Measurements from ENCODE around the gene USH1G.

Gene USH1G

GRCh38 chr17:74935585-74936469 lies 12.8 kb upstream of the USH1G start, which contains the start of gene OTOP3:
TSS of gene OTOP3 (plus strand) at chr17:74935898. CDS start at chr17:74935922, 24 bp downstream.
- no peak within 1 kb of the TSS for H4K91ac ChIP-seq (ENCODE audit: low read depth, low read length, poor library complexity)
- H3K4me3 ChIP-seq (ENCODE audit: low read length in 2 of 2), result no peak within 1 kb of the TSS
- H2AFZ ChIP-seq (ENCODE audit: low read length), result no peak within 1 kb of the TSS
- H2BK120ac ChIP-seq (ENCODE audit: low read depth, low read length), result no peak within 1 kb of the TSS
- H2BK12ac ChIP-seq (ENCODE audit: low read length), result no peak within 1 kb of the TSS
- H4K8ac ChIP-seq (ENCODE audit: low read depth, low read length), result no peak within 1 kb of the TSS
- DNase-seq (ENCODE audit: low spot score), result no peak
- no peak within 1 kb of the TSS for H2BK15ac ChIP-seq (ENCODE audit: low read length)
- H3K27me3 ChIP-seq (ENCODE audit: control insufficient read depth in 3 of 3, insufficient read depth in 3 of 3, low read depth in 1 of 3, low read length in 3 of 3), result peaks cover 19 to 92% (median 58%) of the 10 kb centered on the region in 3 experiments
- H3K79me1 ChIP-seq (ENCODE audit: low read depth, low read length), result peaks cover under 1% of the 10 kb centered on the region
- peak within 1 kb of the TSS; percentile 55 for H3K23ac ChIP-seq (ENCODE audit: low read depth, low read length, poor library complexity)
- no peak within 1 kb of the TSS for H2AK5ac ChIP-seq (ENCODE audit: low read depth, low read length)
- H2BK5ac ChIP-seq (ENCODE audit: low read length), result no peak within 1 kb of the TSS
- no CpG with 5 or more reads among the region's 78 CpGs for WGBS, 2 donors (ENCODE audit: extremely low coverage in 2 of 2, insufficient read length in 2 of 2, insufficient replicate concordance in 1 of 2)
- H3K18ac ChIP-seq (ENCODE audit: low read length), result peak within 1 kb of the TSS; percentile 8
- peak within 1 kb of the TSS; percentile 25 for H3K4me2 ChIP-seq (ENCODE audit: insufficient read depth, low read length, poor library complexity, severe bottlenecking)
- H3K4ac ChIP-seq (ENCODE audit: low read length), result no peak within 1 kb of the TSS
- peaks cover 0 to 1% of the 10 kb centered on the region in 2 donors for H3K9me3 ChIP-seq (replicated peaks in 1 of 2; ENCODE audit: control insufficient read depth in 2 of 2, insufficient read depth in 1 of 2, low read depth in 1 of 2, low read length in 2 of 2)
- no peak within 1 kb of the TSS for H3K9ac ChIP-seq (ENCODE audit: low read depth, low read length, poor library complexity)
- no peaks in the 10 kb centered on the region for H3K36me3 ChIP-seq (replicated peaks in 1 of 2; ENCODE audit: control insufficient read depth in 2 of 2, insufficient read depth in 2 of 2, low read length in 2 of 2)
- peak within 1 kb of the TSS; percentile 89 for H3K14ac ChIP-seq (ENCODE audit: low read length)
- no peak within 1 kb of the TSS for H3K27ac ChIP-seq (replicated peaks; ENCODE audit: low read length)
- H3K4me1 ChIP-seq (ENCODE audit: control insufficient read depth in 2 of 2, insufficient read depth in 1 of 2, low read depth in 1 of 2, low read length in 2 of 2), result peaks cover 0 to 6% of the 10 kb centered on the region in 2 donors

GRCh38 chr17:74935048-74935447 lies 12.0 kb upstream of the USH1G start:
- no peak overlapping the region for H2BK5ac ChIP-seq (ENCODE audit: low read length)
- H4K91ac ChIP-seq (ENCODE audit: low read depth, low read length, poor library complexity), result no peak overlapping the region
- DNase-seq (ENCODE audit: low spot score), result no peak
- no peak overlapping the region for H2BK120ac ChIP-seq (ENCODE audit: low read depth, low read length)
- no peak overlapping the region for H3K4me2 ChIP-seq (ENCODE audit: insufficient read depth, low read length, poor library complexity, severe bottlenecking)
- no peak overlapping the region for H4K8ac ChIP-seq (ENCODE audit: low read depth, low read length)
- H3K79me1 ChIP-seq (ENCODE audit: low read depth, low read length), result peaks cover 3% of the 10 kb centered on the region
- H3K9ac ChIP-seq (ENCODE audit: low read depth, low read length, poor library complexity), result no peak overlapping the region
- H2BK15ac ChIP-seq (ENCODE audit: low read length), result no peak overlapping the region
- H3K4me1 ChIP-seq (ENCODE audit: control insufficient read depth in 2 of 2, insufficient read depth in 1 of 2, low read depth in 1 of 2, low read length in 2 of 2), result peaks cover 0 to 6% of the 10 kb centered on the region in 2 donors
- no peak overlapping the region for H3K27ac ChIP-seq (replicated peaks; ENCODE audit: low read length)
- no CpG with 5 or more reads among the region's 3 CpGs for WGBS, 2 donors (ENCODE audit: extremely low coverage in 2 of 2, insufficient read length in 2 of 2, insufficient replicate concordance in 1 of 2)
- no peak overlapping the region for H3K4me3 ChIP-seq (ENCODE audit: low read length in 2 of 2)
- H3K27me3 ChIP-seq (ENCODE audit: control insufficient read depth in 3 of 3, insufficient read depth in 3 of 3, low read depth in 1 of 3, low read length in 3 of 3), result peaks cover 19 to 93% (median 58%) of the 10 kb centered on the region in 3 experiments
- peak overlapping the region; percentile 21 for H3K14ac ChIP-seq (ENCODE audit: low read length)
- H3K9me3 ChIP-seq (replicated peaks in 1 of 2; ENCODE audit: control insufficient read depth in 2 of 2, insufficient read depth in 1 of 2, low read depth in 1 of 2, low read length in 2 of 2), result peaks cover 0 to 1% of the 10 kb centered on the region in 2 donors
- no peak overlapping the region for H2AFZ ChIP-seq (ENCODE audit: low read length)
- peak overlapping the region; percentile 55 for H3K23ac ChIP-seq (ENCODE audit: low read depth, low read length, poor library complexity)
- H3K4ac ChIP-seq (ENCODE audit: low read length), result no peak overlapping the region
- no peak overlapping the region for H3K18ac ChIP-seq (ENCODE audit: low read length)
- H2BK12ac ChIP-seq (ENCODE audit: low read length), result no peak overlapping the region
- no peak overlapping the region for H2AK5ac ChIP-seq (ENCODE audit: low read depth, low read length)
- no peaks in the 10 kb centered on the region for H3K36me3 ChIP-seq (replicated peaks in 1 of 2; ENCODE audit: control insufficient read depth in 2 of 2, insufficient read depth in 2 of 2, low read length in 2 of 2)

GRCh38 chr17:74930535-74931036 lies 7.5 kb upstream of the USH1G start:
- H3K9ac ChIP-seq (ENCODE audit: low read depth, low read length, poor library complexity), result no peak overlapping the region
- peak overlapping the region; percentile 51 for H2BK12ac ChIP-seq (ENCODE audit: low read length)
- peaks cover 0 to 6% of the 10 kb centered on the region in 2 donors for H3K4me1 ChIP-seq (ENCODE audit: control insufficient read depth in 2 of 2, insufficient read depth in 1 of 2, low read depth in 1 of 2, low read length in 2 of 2)
- no peak overlapping the region for H4K91ac ChIP-seq (ENCODE audit: low read depth, low read length, poor library complexity)
- no peak overlapping the region for H3K4ac ChIP-seq (ENCODE audit: low read length)
- no peak overlapping the region for H2BK5ac ChIP-seq (ENCODE audit: low read length)
- no peak overlapping the region for H2BK120ac ChIP-seq (ENCODE audit: low read depth, low read length)
- H2AFZ ChIP-seq (ENCODE audit: low read length), result no peak overlapping the region
- H3K79me1 ChIP-seq (ENCODE audit: low read depth, low read length), result peaks cover 3% of the 10 kb centered on the region
- peak overlapping the region; percentile 58 for H2AK5ac ChIP-seq (ENCODE audit: low read depth, low read length)
- H3K18ac ChIP-seq (ENCODE audit: low read length), result peak overlapping the region; percentile 51
- peaks cover 8 to 88% (median 45%) of the 10 kb centered on the region in 3 experiments for H3K27me3 ChIP-seq (ENCODE audit: control insufficient read depth in 3 of 3, insufficient read depth in 3 of 3, low read depth in 1 of 3, low read length in 3 of 3)
- no CpG with 5 or more reads among the region's 24 CpGs for WGBS, 2 donors (ENCODE audit: extremely low coverage in 2 of 2, insufficient read length in 2 of 2, insufficient replicate concordance in 1 of 2)
- H3K4me3 ChIP-seq (ENCODE audit: low read length in 2 of 2), result peak overlapping the region in 1 of 2 donors; percentile 36
- H4K8ac ChIP-seq (ENCODE audit: low read depth, low read length), result no peak overlapping the region
- peaks cover 0 to 1% of the 10 kb centered on the region in 2 donors for H3K9me3 ChIP-seq (replicated peaks in 1 of 2; ENCODE audit: control insufficient read depth in 2 of 2, insufficient read depth in 1 of 2, low read depth in 1 of 2, low read length in 2 of 2)
- H3K27ac ChIP-seq (replicated peaks; ENCODE audit: low read length), result no peak overlapping the region
- H3K4me2 ChIP-seq (ENCODE audit: insufficient read depth, low read length, poor library complexity, severe bottlenecking), result no peak overlapping the region
- no peak overlapping the region for H2BK15ac ChIP-seq (ENCODE audit: low read length)
- no peak overlapping the region for H3K23ac ChIP-seq (ENCODE audit: low read depth, low read length, poor library complexity)
- DNase-seq (ENCODE audit: low spot score), result no peak
- H3K36me3 ChIP-seq (replicated peaks in 1 of 2; ENCODE audit: control insufficient read depth in 2 of 2, insufficient read depth in 2 of 2, low read length in 2 of 2), result no peaks in the 10 kb centered on the region
- H3K14ac ChIP-seq (ENCODE audit: low read length), result peak overlapping the region; percentile 58

- Histone ChIP-seq H3K14ac (ENCODE audit: low read length) (no peak overlapping the region), H3K4me3 (ENCODE audit: low read length in 2 of 2) (no peak overlapping the region), H4K91ac (ENCODE audit: low read depth, low read length, poor library complexity) (no peak overlapping the region), H3K79me1 (ENCODE audit: low read depth, low read length) (peaks cover 3% of the 10 kb centered on the region), H3K9ac (ENCODE audit: low read depth, low read length, poor library complexity) (no peak overlapping the region), H3K4ac (ENCODE audit: low read length) (no peak overlapping the region), H2BK5ac (ENCODE audit: low read length) (no peak overlapping the region), H2BK15ac (ENCODE audit: low read length) (no peak overlapping the region), H3K4me1 (ENCODE audit: control insufficient read depth in 2 of 2, insufficient read depth in 1 of 2, low read depth in 1 of 2, low read length in 2 of 2) (peaks cover 0 to 4% of the 10 kb centered on the region in 2 donors), H2BK12ac (ENCODE audit: low read length) (no peak overlapping the region), H3K23ac (ENCODE audit: low read depth, low read length, poor library complexity) (no peak overlapping the region), H3K18ac (ENCODE audit: low read length) (no peak overlapping the region), H3K36me3 (replicated peaks in 1 of 2; ENCODE audit: control insufficient read depth in 2 of 2, insufficient read depth in 2 of 2, low read length in 2 of 2) (no peaks in the 10 kb centered on the region), H3K27ac (replicated peaks; ENCODE audit: low read length) (no peak overlapping the region), H3K9me3 (replicated peaks in 1 of 2; ENCODE audit: control insufficient read depth in 2 of 2, insufficient read depth in 1 of 2, low read depth in 1 of 2, low read length in 2 of 2) (peaks cover 0 to 3% of the 10 kb centered on the region in 2 donors), H2AK5ac (ENCODE audit: low read depth, low read length) (no peak overlapping the region), H3K4me2 (ENCODE audit: insufficient read depth, low read length, poor library complexity, severe bottlenecking) (no peak overlapping the region), H3K27me3 (ENCODE audit: control insufficient read depth in 3 of 3, insufficient read depth in 3 of 3, low read depth in 1 of 3, low read length in 3 of 3) (peaks cover 20 to 88% (median 49%) of the 10 kb centered on the region in 3 experiments), H4K8ac (ENCODE audit: low read depth, low read length) (no peak overlapping the region), H2AFZ (ENCODE audit: low read length) (no peak overlapping the region), H2BK120ac (ENCODE audit: low read depth, low read length) (no peak overlapping the region)
- WGBS, 2 donors (ENCODE audit: extremely low coverage in 2 of 2, insufficient read length in 2 of 2, insufficient replicate concordance in 1 of 2), result no CpG with 5 or more reads among the region's 6 CpGs
- DNase-seq (ENCODE audit: low spot score), result no peak
Measured at GRCh38 chr17:74928786-74929185, 5.7 kb upstream of the USH1G start.

Measured in neuronal stem cell (in vitro differentiated cells).